A204.1 (cell line): Measurements from ENCODE around the gene TBC1D2B.

Source experiments
- FAIRE-seq: peaks from 2 replicates; lab custom pipeline; 2012; peaks lifted over from hg19 to GRCh38; lab: Jason Lieb, UNC

TBC1D2B gene

GRCh38 chr15:78077053-78077870, at the start of gene TBC1D2B:
TSS of gene TBC1D2B (minus strand) at chr15:78077711. CDS start at chr15:78077652, 59 bp downstream.
- FAIRE-seq: no peak

- FAIRE-seq: no peak
Measured at GRCh38 chr15:78125267-78125666, 47.8 kb upstream of the TBC1D2B start.

- no peak for FAIRE-seq
Measured at GRCh38 chr15:78120523-78120922, 43.0 kb upstream of the TBC1D2B start.

GRCh38 chr15:78112551-78112950, 35.0 kb upstream of the TBC1D2B start:
- no peak for FAIRE-seq

- FAIRE-seq: no peak
Measured at GRCh38 chr15:78111788-78112187, 34.3 kb upstream of the TBC1D2B start.

- no peak for FAIRE-seq
Measured at GRCh38 chr15:78110916-78111475, 33.5 kb upstream of the TBC1D2B start.

- FAIRE-seq: no peak
Measured at GRCh38 chr15:78110096-78110495, 32.6 kb upstream of the TBC1D2B start.

- no peak for FAIRE-seq
Measured at GRCh38 chr15:78109156-78109555, 31.6 kb upstream of the TBC1D2B start.

GRCh38 chr15:78108300-78109084, 31.0 kb upstream of the TBC1D2B start:
- no peak for FAIRE-seq

- FAIRE-seq: no peak
Measured at GRCh38 chr15:78107471-78107870, 30.0 kb upstream of the TBC1D2B start.

- FAIRE-seq: no peak
Measured at GRCh38 chr15:78105476-78106241, 28.1 kb upstream of the TBC1D2B start.

GRCh38 chr15:78104566-78105475, 27.3 kb upstream of the TBC1D2B start:
- FAIRE-seq: no peak

GRCh38 chr15:78104119-78104479, 26.6 kb upstream of the TBC1D2B start:
- FAIRE-seq: no peak

GRCh38 chr15:78103406-78104118, 26.1 kb upstream of the TBC1D2B start:
- FAIRE-seq: no peak

GRCh38 chr15:78102741-78103140, 25.2 kb upstream of the TBC1D2B start:
- FAIRE-seq: no peak

GRCh38 chr15:78102211-78102610, 24.7 kb upstream of the TBC1D2B start:
- no peak for FAIRE-seq

- FAIRE-seq: no peak
Measured at GRCh38 chr15:78101423-78102105, 24.1 kb upstream of the TBC1D2B start.

GRCh38 chr15:78100886-78101285, 23.4 kb upstream of the TBC1D2B start:
- FAIRE-seq: no peak

- no peak for FAIRE-seq
Measured at GRCh38 chr15:78098131-78098755, 20.7 kb upstream of the TBC1D2B start.

GRCh38 chr15:78097667-78098066, 20.2 kb upstream of the TBC1D2B start:
- no peak for FAIRE-seq
